ENCODE results near the gene GATAD2A.

The GATAD2A gene

GRCh38 chr19:19443283-19443682 lies 37.8 kb downstream of the GATAD2A start:
- peaks cover 19% of the 10 kb centered on the region for H3K4me1 ChIP-seq (ENCODE audit: insufficient read depth, low read length, poor library complexity, severe bottlenecking)
- no peaks in the 10 kb centered on the region; the same call in 1 of the 2 replicates for H3F3A ChIP-seq (ENCODE audit: low read depth)
- H3K9me2 ChIP-seq (replicated peaks; ENCODE audit: low read depth, low read length), result no peaks in the 10 kb centered on the region
- no peak overlapping the region for H2AFZ ChIP-seq (ENCODE audit: low read length)
- peaks cover 4% of the 10 kb centered on the region; the same call in 1 of the 2 replicates for H3K36me3 ChIP-seq (ENCODE audit: insufficient read depth, low read length)
- no peak overlapping the region for H3K4me2 ChIP-seq (ENCODE audit: low read depth, low read length, poor library complexity, severe bottlenecking)
- peaks cover 96% of the 10 kb centered on the region for H3K79me2 ChIP-seq (ENCODE audit: insufficient read depth, low read length)
- H4K20me1 ChIP-seq (ENCODE audit: insufficient read depth, low read length, poor library complexity, severe bottlenecking), result peaks cover 67% of the 10 kb centered on the region
- no peak overlapping the region for H3K4me3 ChIP-seq (ENCODE audit: low read length, poor library complexity, severe bottlenecking)
- H3K9ac ChIP-seq (ENCODE audit: low read depth, low read length, poor library complexity, severe bottlenecking), result no peak overlapping the region
- TF ChIP-seq, protein P1, sequence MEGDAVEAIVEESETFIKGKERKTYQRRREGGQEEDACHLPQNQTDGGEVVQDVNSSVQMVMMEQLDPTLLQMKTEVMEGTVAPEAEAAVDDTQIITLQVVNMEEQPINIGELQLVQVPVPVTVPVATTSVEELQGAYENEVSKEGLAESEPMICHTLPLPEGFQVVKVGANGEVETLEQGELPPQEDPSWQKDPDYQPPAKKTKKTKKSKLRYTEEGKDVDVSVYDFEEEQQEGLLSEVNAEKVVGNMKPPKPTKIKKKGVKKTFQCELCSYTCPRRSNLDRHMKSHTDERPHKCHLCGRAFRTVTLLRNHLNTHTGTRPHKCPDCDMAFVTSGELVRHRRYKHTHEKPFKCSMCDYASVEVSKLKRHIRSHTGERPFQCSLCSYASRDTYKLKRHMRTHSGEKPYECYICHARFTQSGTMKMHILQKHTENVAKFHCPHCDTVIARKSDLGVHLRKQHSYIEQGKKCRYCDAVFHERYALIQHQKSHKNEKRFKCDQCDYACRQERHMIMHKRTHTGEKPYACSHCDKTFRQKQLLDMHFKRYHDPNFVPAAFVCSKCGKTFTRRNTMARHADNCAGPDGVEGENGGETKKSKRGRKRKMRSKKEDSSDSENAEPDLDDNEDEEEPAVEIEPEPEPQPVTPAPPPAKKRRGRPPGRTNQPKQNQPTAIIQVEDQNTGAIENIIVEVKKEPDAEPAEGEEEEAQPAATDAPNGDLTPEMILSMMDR (conservative IDR thresholded peaks at IDR 0.05; ENCODE audit: low read length), result no peak
- TF ChIP-seq EZH2phosphoT487 (IDR thresholded peaks at IDR 0.05; ENCODE audit: borderline replicate concordance), result no peak
- H3K27me3 ChIP-seq (ENCODE audit: insufficient read depth, low read length, poor library complexity, severe bottlenecking), result no peaks in the 10 kb centered on the region
- no peaks in the 10 kb centered on the region for H3K9me3 ChIP-seq (ENCODE audit: insufficient read depth, low read depth, low read length)

DNA sequence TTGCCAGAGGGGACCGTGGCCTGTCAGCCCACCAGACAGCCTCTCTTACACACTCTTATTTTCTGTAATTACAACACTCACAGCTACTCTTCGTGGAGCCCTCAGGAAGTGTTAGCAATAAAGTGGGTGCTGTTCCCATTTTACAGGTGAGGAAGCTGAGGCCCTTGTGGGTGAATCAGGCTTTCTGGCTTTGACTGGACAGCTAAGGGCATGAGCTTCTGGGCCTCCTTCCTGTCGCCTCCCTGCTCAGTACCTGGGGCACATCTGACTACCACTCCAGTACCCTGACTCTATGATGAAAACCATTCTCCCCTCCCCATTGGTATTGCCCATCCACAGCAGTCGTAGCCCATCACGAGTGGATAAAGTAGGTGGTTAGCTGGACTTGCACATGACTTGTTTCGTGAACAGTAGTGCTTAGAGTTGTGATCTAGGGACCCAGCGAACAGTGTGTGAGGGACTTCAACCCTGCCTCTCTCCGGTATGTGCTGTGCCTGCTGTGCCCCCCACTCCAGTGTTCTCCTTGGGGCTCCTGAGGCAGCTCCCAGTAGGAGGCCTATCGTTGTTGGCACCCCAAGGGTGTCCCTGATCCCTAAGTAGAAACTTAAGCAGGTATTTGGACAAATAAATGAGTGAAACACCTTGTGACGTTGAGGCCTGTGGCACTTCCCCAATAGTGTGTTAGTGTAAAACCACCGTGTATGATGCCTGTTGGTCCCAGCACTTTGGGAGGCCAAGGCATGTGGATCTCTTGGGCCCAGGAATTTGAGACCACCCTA lies 38.6 kb downstream of the GATAD2A start:
- peaks cover 63% of the 10 kb centered on the region for H4K20me1 ChIP-seq (ENCODE audit: insufficient read depth, low read length, poor library complexity, severe bottlenecking)
- no peaks in the 10 kb centered on the region; the same call in 1 of the 2 replicates for H3F3A ChIP-seq (ENCODE audit: low read depth)
- no peak overlapping the region for H2AFZ ChIP-seq (ENCODE audit: low read length)
- no peak overlapping the region for H3K4me2 ChIP-seq (ENCODE audit: low read depth, low read length, poor library complexity, severe bottlenecking)
- TF ChIP-seq, protein P1 (conservative IDR thresholded peaks at IDR 0.05; ENCODE audit: low read length), result no peak
- no peak for TF ChIP-seq EZH2phosphoT487 (IDR thresholded peaks at IDR 0.05; ENCODE audit: borderline replicate concordance)
- H3K27me3 ChIP-seq (ENCODE audit: insufficient read depth, low read length, poor library complexity, severe bottlenecking), result no peaks in the 10 kb centered on the region
- no peaks in the 10 kb centered on the region for H3K9me2 ChIP-seq (replicated peaks; ENCODE audit: low read depth, low read length)
- H3K36me3 ChIP-seq (ENCODE audit: insufficient read depth, low read length), result peaks cover 3% of the 10 kb centered on the region; the same call in 1 of the 2 replicates
- H3K9me3 ChIP-seq (ENCODE audit: insufficient read depth, low read depth, low read length), result no peaks in the 10 kb centered on the region
- H3K4me3 ChIP-seq (ENCODE audit: low read length, poor library complexity, severe bottlenecking), result no peak overlapping the region
- no peak overlapping the region for H3K9ac ChIP-seq (ENCODE audit: low read depth, low read length, poor library complexity, severe bottlenecking)
- H3K4me1 ChIP-seq (ENCODE audit: insufficient read depth, low read length, poor library complexity, severe bottlenecking), result peaks cover 19% of the 10 kb centered on the region
- peaks cover 96% of the 10 kb centered on the region for H3K79me2 ChIP-seq (ENCODE audit: insufficient read depth, low read length)

DNA sequence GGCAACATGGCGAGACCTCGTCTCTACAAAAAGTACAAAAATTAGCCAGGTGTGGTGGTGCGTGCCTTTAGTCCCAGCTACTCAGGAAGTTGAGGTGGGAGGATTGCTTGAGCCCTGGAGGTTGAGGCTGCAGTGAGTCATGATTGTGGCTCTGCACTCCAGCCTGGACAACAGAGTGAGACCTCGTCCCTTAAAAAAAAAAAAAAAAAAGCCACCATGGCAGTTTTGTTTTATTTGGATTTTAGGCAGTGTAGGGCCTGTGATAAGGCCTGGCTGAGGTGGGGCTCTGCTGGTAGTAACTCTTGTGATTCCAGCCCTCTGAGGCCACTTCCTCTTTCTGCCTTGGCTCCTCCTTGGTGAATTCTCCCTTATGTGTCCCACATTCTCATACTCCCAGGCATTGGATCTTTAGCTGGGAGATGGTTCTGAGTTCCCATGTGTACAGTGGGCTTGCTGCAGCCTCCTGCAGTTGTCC lies 39.2 kb downstream of the GATAD2A start:
- Histone ChIP-seq H3K27me3 (ENCODE audit: insufficient read depth, low read length, poor library complexity, severe bottlenecking) (no peaks in the 10 kb centered on the region), H4K20me1 (ENCODE audit: insufficient read depth, low read length, poor library complexity, severe bottlenecking) (peaks cover 66% of the 10 kb centered on the region), H3K9me3 (ENCODE audit: insufficient read depth, low read depth, low read length) (no peaks in the 10 kb centered on the region), H3K4me1 (ENCODE audit: insufficient read depth, low read length, poor library complexity, severe bottlenecking) (peaks cover 19% of the 10 kb centered on the region), H3K36me3 (ENCODE audit: insufficient read depth, low read length) (no peaks in the 10 kb centered on the region; the same call in 1 of the 2 replicates), H3K4me2 (ENCODE audit: low read depth, low read length, poor library complexity, severe bottlenecking) (no peak overlapping the region), H3F3A (ENCODE audit: low read depth) (no peaks in the 10 kb centered on the region; the same call in 1 of the 2 replicates), H3K4me3 (ENCODE audit: low read length, poor library complexity, severe bottlenecking) (no peak overlapping the region), H3K9me2 (replicated peaks; ENCODE audit: low read depth, low read length) (no peaks in the 10 kb centered on the region), H3K79me2 (ENCODE audit: insufficient read depth, low read length) (peaks cover 96% of the 10 kb centered on the region), H2AFZ (ENCODE audit: low read length) (no peak overlapping the region), H3K9ac (ENCODE audit: low read depth, low read length, poor library complexity, severe bottlenecking) (no peak overlapping the region)
- TF ChIP-seq EZH2phosphoT487 (IDR thresholded peaks at IDR 0.05; ENCODE audit: borderline replicate concordance), result no peak
- TF ChIP-seq, protein P1 (conservative IDR thresholded peaks at IDR 0.05; ENCODE audit: low read length), result no peak

All from Loucy (cell line).